ENCODE data around the gene CCDC57. TPM values are rescaled to one million over a fixed set of nuclear protein-coding genes. Genes with fewer than 3 reads are reported as not detected.

Gene CCDC57
- total and polyA plus RNA-seq, 2 of the 4 experiments (the other 2 are of a cell fraction), result 7.3 to 31.3 TPM

- Histone ChIP-seq H3K79me1 (ENCODE audit: low read depth in 1 of 2, low read length in 2 of 2) (peaks cover 0 to 38% of the 10 kb centered on the region in 2 experiments), H4K91ac (ENCODE audit: insufficient read depth, low read depth, low read length) (no peak overlapping the region), H3K27ac (ENCODE audit: insufficient read depth, low read length) (no peak overlapping the region), H3K27me3 (ENCODE audit: control insufficient read depth, insufficient read depth, low read length) (no peaks in the 10 kb centered on the region), H2BK20ac (ENCODE audit: low read depth, low read length) (no peak overlapping the region), H2AFZ (replicated peaks; ENCODE audit: low read length, poor library complexity) (no peak overlapping the region), H3K9me1 (ENCODE audit: insufficient read depth, low read length) (no peaks in the 10 kb centered on the region; the same call in 1 of the 2 replicates), H2AK9ac (replicated peaks; ENCODE audit: low read depth, low read length, poor library complexity) (no peak overlapping the region), H2BK120ac (ENCODE audit: low read depth, low read length) (no peak overlapping the region), H4K5ac (ENCODE audit: low read depth, low read length) (no peak overlapping the region), H3K9ac (ENCODE audit: low read depth, low read length) (no peak overlapping the region), H2BK5ac (ENCODE audit: low read depth, low read length, poor library complexity, severe bottlenecking) (no peak overlapping the region), H4K20me1 (ENCODE audit: insufficient read depth, low read length) (peaks cover 28% of the 10 kb centered on the region), H3K4me3 (ENCODE audit: insufficient read depth, low read depth, low read length) (no peak overlapping the region), H3K9me3 (ENCODE audit: control insufficient read depth, insufficient read depth, low read length) (no peaks in the 10 kb centered on the region), H3K56ac (ENCODE audit: extremely low read depth, insufficient read depth, low read length) (no peak overlapping the region), H4K8ac (ENCODE audit: low read depth in 2 of 2, low read length in 2 of 2) (no peak overlapping the region), H3K23ac (ENCODE audit: low read depth, low read length) (no peak overlapping the region), H3K4me1 (ENCODE audit: control insufficient read depth, insufficient read depth, low read length) (peaks cover 3% of the 10 kb centered on the region), H3K4ac (ENCODE audit: low read depth, low read length) (no peak overlapping the region), H3K14ac (replicated peaks; ENCODE audit: low read depth, low read length) (no peak overlapping the region), H3K18ac (ENCODE audit: low read depth, low read length) (no peak overlapping the region), H3K4me2 (ENCODE audit: low read depth, low read length) (no peak overlapping the region), H2BK15ac (ENCODE audit: low read depth, low read length) (no peak overlapping the region), H3K36me3 (ENCODE audit: control insufficient read depth, insufficient read depth, low read length) (peaks cover 74% of the 10 kb centered on the region), H2AK5ac (ENCODE audit: low read depth, low read length) (no peak overlapping the region)
- BruUV-seq (replicated peaks), result no TSS peak
- intact Hi-C loops (cut with micrococcal nuclease) (no loop called here), dilution Hi-C loops (cut with HindIII; ENCODE audit: low sequenced_read_pairs, unreplicated experiment) (no loop called here), in situ Hi-C loops (cut with MboI; ENCODE audit: low sequenced_read_pairs) (no loop called here)
- ChIA-PET POLR2A (ENCODE audit: unreplicated experiment) (no interaction called here), CTCF (no interaction called here)
- WGBS, 2 experiments (ENCODE audit: extremely low coverage in 2 of 2, insufficient read length in 1 of 2), result 98% methylated on average over 12 of the region's 20 CpGs; no CpG with 5 or more reads in 1 of the 2 experiments
- DNase-seq (no peak), ATAC-seq (ENCODE audit: low read depth) (no peak)
- no peak for TF ChIP-seq MAFK (IDR thresholded peaks at IDR 0.05; ENCODE audit: low read depth, low read length)
These were observed 120.0 kb downstream of the CCDC57 start for GRCh38 chr17:82092628-82092994.

All from IMR-90 (cell line).